Umbilical cord (tissue), 2 donors: ENCODE results near the gene GLT1D1. TPM values are rescaled to one million over a fixed set of nuclear protein-coding genes. Genes with fewer than 3 reads are reported as not detected.
"Not testable (repeated sequence)": the region's sequence is repeated elsewhere in the genome, so short reads cannot be mapped to it uniquely, and the experiment has no call there.

Experiments
- DNase-seq: peaks from one replicate; pipeline ENCODE4 v3.0.0-alpha.2; 2015; ENCODE audit warnings: low spot score
- total RNA-seq: library from RNA; depleted of rRNA; stranded (reverse); fragments of >200 nt; gene quantifications from one replicate; pipeline ENCODE4 v1.2.3, GENCODE V29; 2014; ENCODE audit warnings: low replicate concordance; ENCODE audit not compliant: insufficient read depth

Gene GLT1D1
- total RNA-seq, 1 donor from 2014 or later, result 0.48 TPM

- no peak for DNase-seq
Measured at GRCh38 chr12:128820253-128820652, 33.0 kb upstream of the GLT1D1 start.

GRCh38 chr12:128820723-128821432 is 32.4 kb upstream of the GLT1D1 start:
- no peak for DNase-seq

- no peak for DNase-seq
Measured at GRCh38 chr12:128823216-128823915, 29.9 kb upstream of the GLT1D1 start.

- DNase-seq, result peak; percentile 95
Measured at GRCh38 chr12:128823916-128824839, 29.1 kb upstream of the GLT1D1 start, which contains the start of gene SLC15A4. Gene SLC15A4, minus strand, starts transcription at chr12:128823958. Its CDS starts 15 bp downstream, at chr12:128823943.

- no peak for DNase-seq
Measured at GRCh38 chr12:128825835-128826234, 27.4 kb upstream of the GLT1D1 start.

GRCh38 chr12:128827724-128828123 is 25.6 kb upstream of the GLT1D1 start:
- no peak for DNase-seq

DNA sequence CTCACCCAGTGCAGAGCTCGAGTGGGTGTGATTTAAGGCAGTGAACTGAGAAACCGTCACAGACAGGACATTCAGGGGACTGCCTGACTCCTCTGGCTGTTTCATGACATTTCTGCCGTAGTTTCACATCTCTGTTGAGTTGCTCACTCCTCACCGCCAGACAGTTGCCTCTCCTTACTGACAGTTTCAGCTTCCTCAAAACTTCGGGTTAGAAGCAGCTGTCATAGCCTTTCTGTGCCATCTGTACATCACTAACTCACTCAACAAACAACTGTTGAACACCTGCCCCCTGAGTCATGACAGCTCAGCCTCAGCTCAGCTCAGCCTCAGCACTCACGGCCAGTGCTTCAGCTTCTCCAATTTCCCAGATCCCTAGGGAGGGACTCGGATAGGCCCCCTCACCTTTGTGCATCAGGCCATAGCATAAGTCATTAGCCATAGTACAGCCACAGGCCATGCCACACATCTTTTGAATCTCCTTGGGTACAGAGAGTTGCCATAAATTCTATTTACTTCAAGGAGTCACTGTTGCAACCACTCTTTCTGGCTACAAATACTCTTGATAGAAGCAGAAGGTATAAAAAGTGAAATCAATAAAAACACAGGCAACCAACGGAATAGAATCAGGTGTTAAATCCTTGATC is 23.3 kb upstream of the GLT1D1 start:
- no peak for DNase-seq

DNA sequence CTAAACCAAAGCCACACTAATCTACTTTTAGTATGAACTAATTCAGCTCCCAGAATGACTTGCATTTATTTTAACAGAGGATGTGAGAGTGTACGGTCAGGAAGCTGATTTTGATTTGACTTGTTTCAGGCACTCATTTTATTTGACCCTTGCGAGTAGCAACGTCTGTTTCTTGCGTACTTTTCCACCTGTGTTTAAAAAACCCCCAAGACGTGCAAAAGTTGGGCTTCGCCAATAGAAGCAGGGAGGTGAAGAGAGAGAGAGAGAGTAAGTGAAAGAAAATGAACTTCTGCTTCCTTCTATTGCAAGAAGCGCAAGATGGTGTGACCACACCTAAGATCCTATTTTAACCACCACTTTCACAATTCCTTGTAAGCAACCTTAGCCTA is 22.8 kb upstream of the GLT1D1 start:
- DNase-seq, result no peak

DNA sequence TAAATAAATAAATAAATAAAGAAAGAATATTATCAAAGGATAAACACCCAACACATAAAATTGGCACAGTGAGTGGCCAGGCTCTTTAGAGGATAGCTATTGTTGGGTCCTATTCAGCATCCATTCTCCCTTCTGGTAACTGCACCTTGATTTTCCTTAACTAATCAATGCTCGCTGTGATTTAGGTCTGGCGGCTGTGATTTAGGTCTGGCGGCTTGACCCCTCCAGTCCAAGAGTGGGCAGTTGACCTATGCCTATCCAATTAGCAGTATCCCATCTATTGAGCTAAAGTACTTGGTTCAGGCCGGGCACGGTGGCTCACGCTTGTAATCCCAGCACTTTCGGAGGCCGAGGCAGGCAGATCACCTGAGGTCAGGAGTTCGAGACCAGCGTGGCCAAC is 19.9 kb upstream of the GLT1D1 start:
- DNase-seq, result no peak

DNA sequence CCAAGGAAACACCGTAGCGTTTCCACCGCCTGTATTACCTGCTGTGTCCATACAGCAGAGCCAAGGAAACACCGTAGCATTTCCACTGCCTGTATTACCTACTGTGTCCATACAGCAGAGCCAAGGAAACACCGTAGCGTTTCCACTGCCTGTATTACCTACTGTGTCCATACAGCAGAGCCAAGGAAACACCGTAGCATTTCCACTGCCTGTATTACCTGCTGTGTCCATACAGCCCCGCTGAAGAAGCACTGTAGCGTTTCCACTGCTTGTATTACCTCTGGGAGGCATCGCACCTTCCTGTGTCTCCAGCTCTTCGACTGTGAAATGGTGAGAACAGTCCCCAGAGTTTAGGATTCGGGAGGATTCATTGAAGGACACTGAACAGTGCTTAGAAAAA is 13.4 kb upstream of the GLT1D1 start:
- not testable (repeated sequence) for DNase-seq

DNA sequence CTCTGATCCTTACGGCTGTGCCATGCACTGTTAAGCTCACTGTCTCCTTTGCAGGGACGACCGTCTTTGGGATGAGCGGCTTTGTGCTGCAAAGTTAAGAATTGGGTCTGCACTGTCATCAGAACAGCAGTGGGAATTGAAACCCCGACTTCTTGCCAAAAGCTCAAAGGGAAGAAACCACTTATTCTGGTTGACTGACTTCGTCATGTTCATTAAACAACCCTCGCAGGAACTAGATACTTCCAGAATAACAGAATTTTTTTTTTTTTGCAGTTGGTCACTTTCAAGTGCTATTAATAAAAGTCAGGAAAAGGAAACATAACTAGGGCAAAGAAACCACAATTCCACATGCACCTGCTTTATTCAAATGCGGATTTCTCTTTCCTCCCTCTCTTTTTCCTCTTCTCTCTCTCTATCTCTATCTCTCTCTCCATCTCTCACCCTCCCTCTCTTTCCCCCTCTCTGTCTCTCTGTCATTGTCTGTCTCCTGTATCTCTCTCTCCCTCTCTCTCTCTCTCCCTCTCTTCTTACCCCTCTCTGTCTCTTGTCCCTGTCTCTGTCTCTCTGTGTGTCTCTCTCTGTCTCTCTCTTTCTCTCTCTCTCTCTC is 12.3 kb upstream of the GLT1D1 start:
- no peak for DNase-seq

GRCh38 chr12:128842579-128842978 is 10.7 kb upstream of the GLT1D1 start:
- DNase-seq, result no peak

- no peak for DNase-seq
Measured at GRCh38 chr12:128843538-128843937, 9.7 kb upstream of the GLT1D1 start.

GRCh38 chr12:128844031-128844635 is 9.1 kb upstream of the GLT1D1 start:
- no peak for DNase-seq

GRCh38 chr12:128846671-128847070 is 6.6 kb upstream of the GLT1D1 start:
- not testable (repeated sequence) for DNase-seq

GRCh38 chr12:128848371-128848770 is 4.9 kb upstream of the GLT1D1 start:
- no peak for DNase-seq

DNA sequence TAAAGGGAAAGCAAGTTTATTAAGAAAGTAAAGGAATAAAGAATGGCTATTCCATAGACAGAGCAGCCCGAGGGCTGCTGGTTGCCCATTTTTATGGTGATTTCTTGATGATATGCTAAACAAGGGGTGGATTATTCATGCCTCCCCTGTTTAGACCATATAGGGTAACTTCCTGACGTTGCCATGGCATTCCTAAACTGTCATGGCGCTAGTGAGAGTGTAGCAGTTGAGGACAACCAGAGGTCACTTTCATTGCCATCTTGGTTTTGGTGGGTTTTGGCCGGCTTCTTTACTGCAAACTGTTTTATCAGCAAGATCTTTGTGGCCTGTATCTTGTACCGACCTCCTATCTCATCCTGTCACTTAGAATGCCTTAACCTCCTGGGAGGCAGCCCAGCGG is 3.5 kb upstream of the GLT1D1 start:
- DNase-seq, result not testable (repeated sequence)

GRCh38 chr12:128850400-128850799 is 2.9 kb upstream of the GLT1D1 start:
- no peak for DNase-seq

DNA sequence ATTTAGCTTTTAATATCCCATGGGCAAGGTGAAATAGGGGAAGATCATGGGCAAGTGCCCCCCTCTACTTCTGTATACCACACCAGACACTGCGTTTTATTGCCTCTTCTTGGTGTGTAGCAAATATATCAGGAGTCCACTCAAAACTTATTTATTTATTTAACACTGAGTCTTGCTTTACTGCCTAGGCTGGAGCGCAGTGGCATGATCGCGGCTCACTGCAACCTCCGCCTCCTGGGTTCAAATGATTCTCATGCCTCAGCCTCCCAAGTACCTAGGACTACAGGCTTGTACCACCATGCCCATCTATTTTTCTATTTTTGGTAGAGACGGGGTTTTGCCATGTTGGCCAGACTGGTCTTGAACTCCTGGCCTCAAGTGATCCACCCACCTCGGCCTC is 1.8 kb upstream of the GLT1D1 start:
- DNase-seq, result not testable (repeated sequence)

- no peak for DNase-seq
Measured at GRCh38 chr12:128852026-128852698, 1.1 kb upstream of the GLT1D1 start.
